ENCODE data around the gene RHBDL1. TPM values are rescaled to one million over a fixed set of nuclear protein-coding genes. Genes with fewer than 3 reads are reported as not detected.

RHBDL1 gene
- total and polyA plus RNA-seq, 2 of the 8 experiments (the other 6 are each of a cell fraction or from before 2014, with no cell fraction given) = 4.0 to 8.1 TPM

- Histone ChIP-seq H4K20me1 (replicated peaks in 1 of 2; ENCODE audit: control insufficient read depth in 1 of 2, insufficient read depth in 2 of 2, low read length in 2 of 2) (peaks cover 5 to 8% of the 10 kb centered on the region in 2 experiments), H3K4me1 (replicated peaks in 1 of 4; ENCODE audit: control insufficient read depth in 3 of 4, insufficient read depth in 4 of 4, low read length in 3 of 4) (peaks cover 0 to 13% (median 9%) of the 10 kb centered on the region in 4 experiments; a peak in 5 of 7 replicates), H3K56ac (replicated peaks; ENCODE audit: insufficient read length, low read depth, low read length) (no peak overlapping the region), H3K4ac (replicated peaks; ENCODE audit: insufficient read length, low read depth, low read length) (no peak overlapping the region), H3K9me3 (ENCODE audit: insufficient read depth in 2 of 2, low read depth in 1 of 2, low read length in 1 of 2) (no peaks in the 10 kb centered on the region), H3K9ac (replicated peaks in 1 of 4; ENCODE audit: extremely low read depth in 1 of 4, low read depth in 3 of 4, low read length in 3 of 4) (no peak overlapping the region), H2BK120ac (replicated peaks; ENCODE audit: low read depth, low read length) (no peak overlapping the region), H3K4me3 (ENCODE audit: extremely low read depth in 1 of 4, insufficient read depth in 2 of 4, low read depth in 3 of 4, low read length in 4 of 4) (no peak overlapping the region), H3K27ac (ENCODE audit: low read depth, low read length) (no peak overlapping the region), H3K79me1 (ENCODE audit: low read depth, low read length) (no peaks in the 10 kb centered on the region), H3K79me2 (ENCODE audit: control insufficient read depth in 1 of 2, insufficient read depth in 2 of 2, low read length in 2 of 2) (no peaks in the 10 kb centered on the region), H4K91ac (replicated peaks; ENCODE audit: insufficient read length, low read length) (no peak overlapping the region), H2BK15ac (ENCODE audit: low read length) (no peak overlapping the region), H3K23ac (ENCODE audit: insufficient read length) (no peak overlapping the region), H2AK5ac (ENCODE audit: low read depth, low read length) (no peak overlapping the region), H3K14ac (ENCODE audit: insufficient read length) (no peak overlapping the region), H3K18ac (ENCODE audit: extremely low read depth, low read length) (no peak overlapping the region), H2BK20ac (ENCODE audit: low read length) (no peak overlapping the region), H4K8ac (ENCODE audit: extremely low read depth, insufficient read depth, low read length) (0 out of 2 replicates have a peak overlapping the region, but pooled peaks have one; percentile 51), H3K36me3 (ENCODE audit: control insufficient read depth in 2 of 4, insufficient read depth in 4 of 4, low read length in 3 of 4) (no peaks in the 10 kb centered on the region), H2BK5ac (ENCODE audit: low read depth, low read length) (no peak overlapping the region), H4K5ac (ENCODE audit: insufficient read length, low read depth, low read length) (no peak overlapping the region), H3K27me3 (replicated peaks in 1 of 4; ENCODE audit: control insufficient read depth in 3 of 4, extremely low read depth in 1 of 4, insufficient read depth in 3 of 4, low read length in 3 of 4) (peaks cover 18 to 70% (median 51%) of the 10 kb centered on the region in 4 experiments), H3K4me2 (ENCODE audit: insufficient read depth in 1 of 2, low read depth in 2 of 2, low read length in 2 of 2) (no peak overlapping the region), H2BK12ac (ENCODE audit: low read depth, low read length) (no peak overlapping the region), H2AFZ (ENCODE audit: low read length) (no peak overlapping the region), H3K23me2 (ENCODE audit: low read depth, low read length) (peaks cover 17% of the 10 kb centered on the region; the same call in 1 of the 2 replicates)
- ChIA-PET POLR2A (ENCODE audit: partially characterized antibody) (interaction anchor here (1.5 to 20.9 kb wide), 3 partner anchors 9 to 16 kb away, joined by 5 to 353 read pairs (median 5); partner anchors contain the start of genes ANTKMT, CCDC78 and HAGHL), CTCF (ENCODE audit: partially characterized antibody) (interaction anchor here (0.9 to 33.4 kb wide), 10 partner anchors 8 to 347 kb away, joined by 3 to 977 read pairs (median 5); partner anchors contain the start of genes ANTKMT, CCDC78, CHTF18 and CIAO3)
- TF ChIP-seq SP4 (IDR thresholded peaks at IDR 0.05; ENCODE audit: low read length) (no peak), KDM5A (IDR thresholded peaks at IDR 0.05; ENCODE audit: low read length) (no peak), CREB1 (IDR thresholded peaks at IDR 0.05) (no peak), KDM1A (IDR thresholded peaks at IDR 0.05; ENCODE audit: borderline replicate concordance, low read length) (peak; percentile 93), HDAC2 (IDR thresholded peaks at IDR 0.05; ENCODE audit: borderline replicate concordance in 1 of 2, low read depth in 2 of 2, low read length in 2 of 2) (peak in 1 of 2 experiments; percentile 49; a peak in 2 of 4 replicates)
- WGBS, 2 experiments (ENCODE audit: extremely low coverage in 1 of 2, insufficient coverage in 1 of 2, insufficient read length in 1 of 2, insufficient replicate concordance in 2 of 2, low coverage in 1 of 2, low lambda C conversion rate in 2 of 2, missing lambda C conversion rate in 1 of 2) = 86% methylated on average over 12 of the region's 12 CpGs; no CpG with 5 or more reads in 1 of the 2 experiments
- FAIRE-seq (no peak), DNase-seq (ENCODE audit: low read depth in 1 of 2, low spot score in 2 of 2) (no peak)
Observed at GRCh38 chr16:711084-711483, 35.6 kb downstream of the RHBDL1 start.
